Lung (tissue), 12 donors: Measurements from ENCODE around the gene GUCA2B. TPM values are rescaled to one million over a fixed set of nuclear protein-coding genes. Genes with fewer than 3 reads are reported as not detected.

ENCODE experiments used
- ATAC-seq: fragments of 200-7000 bp; cut with Tn5 transposase; one replicate; pipeline ENCODE4 v1.9.1; 2020; ENCODE audit warnings: moderate number of reproducible peaks; ENCODE audit not compliant: insufficient read depth, low FRiP score
- DNase-seq, 3 donors: peaks; one replicate each; pipeline ENCODE4 v3.0.0-alpha.2; 2013 to 2017
- H3K27ac ChIP-seq, 2 donors: one replicate each; pipeline ENCODE4 v1.5.1; 2013; ENCODE audit warnings: mild to moderate bottlenecking in 2 of 2, moderate library complexity in 2 of 2, control low read depth in 1 of 2, inconsistent platforms in 1 of 2, low read depth in 1 of 2, low read length in 1 of 2
- H3K27me3 ChIP-seq, 3 donors: one replicate each; pipeline ENCODE4 v1.5.1; 2013; ENCODE audit warnings: low read length in 2 of 3; ENCODE audit not compliant: control insufficient read depth in 3 of 3, insufficient read depth in 3 of 3
- H3K36me3 ChIP-seq, 4 donors: one replicate each; pipeline ENCODE4 v1.5.1; 2013; ENCODE audit warnings: low read length in 4 of 4, mild to moderate bottlenecking in 1 of 4, moderate library complexity in 1 of 4; ENCODE audit not compliant: control insufficient read depth in 4 of 4, insufficient read depth in 4 of 4
- H3K4me1 ChIP-seq, 5 donors: one replicate each; pipeline ENCODE4 v1.5.1; 2013; ENCODE audit warnings: low read length in 5 of 5, mild to moderate bottlenecking in 2 of 5, moderate library complexity in 1 of 5; ENCODE audit not compliant: control insufficient read depth in 5 of 5, insufficient read depth in 5 of 5
- H3K4me3 ChIP-seq: one replicate; pipeline ENCODE4 v1.5.1; 2013; ENCODE audit warnings: mild to moderate bottlenecking, control low read depth, moderate library complexity
- H3K9ac ChIP-seq, 2 donors: one replicate each; pipeline ENCODE4 v1.5.1; 2013; ENCODE audit warnings: low read length in 2 of 2, control low read depth in 1 of 2; ENCODE audit not compliant: insufficient read depth in 1 of 2
- H3K9me3 ChIP-seq, 4 donors: one replicate each; pipeline ENCODE4 v1.5.1; 2013; ENCODE audit warnings: low read length in 3 of 4, mild to moderate bottlenecking in 1 of 4, moderate library complexity in 1 of 4; ENCODE audit not compliant: control insufficient read depth in 4 of 4, insufficient read depth in 3 of 4
- CTCF ChIP-seq: IDR thresholded peaks from 2 replicates; pipeline ENCODE4 v1.5.1; 2012; ENCODE audit warnings: mild to moderate bottlenecking; ENCODE audit errors: control extremely low read depth, extremely low read depth
- WGBS, 2 donors: extraction: QIAGEN DNeasy Blood & Tissue Kit; methylation state at CpG; one replicate each; pipeline ENCODE4 v1.1.7; 2013; 5-methylcytosine and 5-hydroxymethylcytosine counted together
- polyA plus RNA-seq, 2 donors: library from polyadenylated mRNA; stranded (reverse); fragments of 200-250 nt; gene quantifications; one replicate each; pipeline ENCODE4 v1.2.1, GENCODE V29; 2013
- total RNA-seq, 2 donors: library from RNA; depleted of rRNA in 1 of 2; stranded (reverse); fragments of >200 nt in 1 of 2; gene quantifications; one replicate each; pipeline ENCODE4 v1.2.1, GENCODE V29; 2014 to 2021
- donor health status: control.
- donor health status: control.
- donor health status: Bipolar disorder and iron deficiency.
- donor health status: healthy.
- donor health status: DM: yes; HTN: yes; CAD: no.

The GUCA2B gene
- total and polyA plus RNA-seq, 4 donors: not detected

DNA sequence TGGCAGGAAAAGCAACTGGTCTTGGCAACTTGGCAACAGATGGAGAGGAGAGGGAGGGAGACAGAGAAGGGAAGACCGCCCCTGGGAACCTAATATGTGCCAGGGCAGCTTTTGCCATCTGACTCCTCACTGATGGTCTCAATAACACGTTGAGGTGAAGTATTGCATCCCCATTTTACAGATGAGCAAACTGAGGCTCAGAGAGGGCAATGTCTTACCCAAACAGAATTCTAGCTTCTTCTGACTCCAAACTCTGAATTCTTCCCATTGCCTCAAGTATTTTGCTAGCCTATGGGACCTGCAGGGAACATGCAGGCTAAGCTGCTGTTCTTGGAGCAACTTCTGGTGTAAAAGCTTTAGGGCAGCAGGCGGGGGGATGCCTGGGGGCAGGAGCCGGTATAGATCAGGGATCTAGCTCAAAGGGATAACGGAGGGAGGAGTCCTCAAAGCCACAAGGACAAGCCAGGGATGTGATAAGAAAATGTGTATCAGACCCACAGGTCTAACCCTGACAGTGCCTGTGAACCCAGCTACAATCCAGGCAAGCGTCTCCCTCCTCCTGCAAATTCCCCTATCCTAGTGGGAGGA is 18.6 kb downstream of the GUCA2B start:
- peak overlapping the region; percentile 75 to 79 for H3K27ac ChIP-seq
- no peak overlapping the region for H3K9ac ChIP-seq
- TF ChIP-seq CTCF: no peak
- no peaks in the 10 kb centered on the region for H3K9me3 ChIP-seq
- ATAC-seq (no peak), DNase-seq (no peak)
- no peak overlapping the region for H3K4me3 ChIP-seq
- WGBS, 2 donors: 73 to 85% methylated on average over 6 of the region's 6 CpGs
- no peaks in the 10 kb centered on the region for H3K27me3 ChIP-seq
- H3K4me1 ChIP-seq: peaks cover 0 to 62% (median 28%) of the 10 kb centered on the region in 5 donors
- no peaks in the 10 kb centered on the region for H3K36me3 ChIP-seq

GRCh38 chr1:42172381-42173133 is 19.3 kb downstream of the GUCA2B start:
- Histone ChIP-seq H3K4me1 (peaks cover 0 to 70% (median 28%) of the 10 kb centered on the region in 5 donors), H3K27me3 (no peaks in the 10 kb centered on the region), H3K4me3 (no peak overlapping the region), H3K9ac (no peak overlapping the region), H3K9me3 (no peaks in the 10 kb centered on the region), H3K27ac (peak overlapping the region; percentile 75 to 79), H3K36me3 (no peaks in the 10 kb centered on the region)
- no peak for TF ChIP-seq CTCF
- 50 to 58% methylated on average over 15 of the region's 15 CpGs for WGBS, 2 donors
- no peak for ATAC-seq
- peak; percentile 55 to 72 (median 62) for DNase-seq

DNA sequence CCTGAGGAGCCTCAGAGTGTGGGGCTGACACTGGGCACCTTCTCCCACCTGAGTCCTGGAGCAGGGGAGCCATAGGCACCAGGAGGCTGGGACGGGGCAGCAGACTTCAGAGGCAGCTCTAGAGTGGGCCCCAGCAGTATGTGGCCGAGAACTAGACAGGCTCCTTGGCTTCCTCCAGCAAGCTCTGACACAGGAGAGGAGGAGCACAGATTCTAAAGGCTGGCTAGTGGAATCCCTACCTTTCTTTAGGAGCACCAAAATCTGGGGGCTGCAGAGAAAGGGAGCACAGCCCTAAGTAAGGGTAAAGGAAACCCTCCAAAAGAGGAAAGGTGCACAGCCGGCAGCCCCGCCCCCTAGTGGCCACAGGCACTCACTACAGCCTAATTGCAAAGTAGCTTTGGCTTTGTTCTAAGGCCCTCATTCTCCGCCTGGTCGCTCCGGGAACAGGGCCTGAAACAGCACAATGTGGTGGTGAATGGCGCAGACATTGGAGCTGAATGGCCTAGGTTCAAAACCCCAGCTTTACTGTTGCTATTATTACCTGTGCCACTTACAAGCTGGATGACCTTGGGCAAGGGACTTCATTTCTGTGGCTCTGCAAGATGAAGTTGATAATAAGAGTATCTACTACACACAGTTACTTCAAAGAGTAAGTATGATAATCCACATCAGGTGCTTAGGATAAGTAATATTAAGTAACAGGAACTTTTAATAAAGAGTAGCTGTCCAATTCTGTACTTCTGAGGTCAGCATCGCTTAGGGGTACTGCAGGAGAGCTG is 20.1 kb downstream of the GUCA2B start:
- Histone ChIP-seq H3K9me3 (no peaks in the 10 kb centered on the region), H3K27ac (peak overlapping the region; percentile 75 to 79), H3K4me3 (no peak overlapping the region), H3K4me1 (peaks cover 0 to 77% (median 31%) of the 10 kb centered on the region in 5 donors), H3K9ac (no peak overlapping the region), H3K27me3 (no peaks in the 10 kb centered on the region), H3K36me3 (no peaks in the 10 kb centered on the region)
- peak; percentile 81 for TF ChIP-seq CTCF
- WGBS, 2 donors: 38 to 44% methylated on average over 9 of the region's 9 CpGs
- peak; percentile 71 to 77 (median 76) for DNase-seq
- ATAC-seq: peak; percentile 59
